ENCODE data around the gene USP38. TPM values are rescaled to one million over a fixed set of nuclear protein-coding genes. Genes with fewer than 3 reads are reported as not detected.

The USP38 gene
- total and polyA plus RNA-seq, 2 of the 4 experiments (the other 2 are of a cell fraction), result 5.5 to 17.0 TPM

GRCh38 chr4:143254491-143255226, 69.9 kb downstream of the USP38 start:
- H3K4me1 ChIP-seq (ENCODE audit: control insufficient read depth, insufficient read depth, low read length), result peaks cover 7% of the 10 kb centered on the region
- H3K56ac ChIP-seq (ENCODE audit: extremely low read depth, insufficient read depth, low read length), result no peak overlapping the region
- dilution Hi-C loops (cut with HindIII; ENCODE audit: low sequenced_read_pairs, unreplicated experiment), result no loop called here
- no TSS peak for BruUV-seq (replicated peaks)
- no peaks in the 10 kb centered on the region; the same call in 1 of the 2 replicates for H3K9me1 ChIP-seq (ENCODE audit: insufficient read depth, low read length)
- no peak overlapping the region for H2BK20ac ChIP-seq (ENCODE audit: low read depth, low read length)
- H3K23ac ChIP-seq (ENCODE audit: low read depth, low read length), result no peak overlapping the region
- no peak overlapping the region for H3K4me3 ChIP-seq (ENCODE audit: insufficient read depth, low read depth, low read length)
- ATAC-seq (ENCODE audit: low read depth) (no peak), DNase-seq (no peak)
- no peaks in the 10 kb centered on the region for H3K79me1 ChIP-seq (ENCODE audit: low read depth in 1 of 2, low read length in 2 of 2)
- H3K36me3 ChIP-seq (ENCODE audit: control insufficient read depth, insufficient read depth, low read length), result no peaks in the 10 kb centered on the region
- H3K9ac ChIP-seq (ENCODE audit: low read depth, low read length), result no peak overlapping the region
- no peaks in the 10 kb centered on the region for H3K9me3 ChIP-seq (ENCODE audit: control insufficient read depth, insufficient read depth, low read length)
- ChIA-PET CTCF (no interaction called here), POLR2A (ENCODE audit: unreplicated experiment) (no interaction called here)
- TF ChIP-seq CHD1 (IDR thresholded peaks at IDR 0.05; ENCODE audit: low read depth, low read length), result no peak
- TF ChIP-seq MAFK (IDR thresholded peaks at IDR 0.05; ENCODE audit: low read depth, low read length), result no peak
- TF ChIP-seq MAZ (IDR thresholded peaks at IDR 0.05; ENCODE audit: borderline replicate concordance, low read depth, low read length), result no peak
- no peak for TF ChIP-seq CEBPB (IDR thresholded peaks at IDR 0.05; ENCODE audit: low read depth, low read length)
- no peak for TF ChIP-seq USF2 (IDR thresholded peaks at IDR 0.05; ENCODE audit: low read depth, low read length)
- TF ChIP-seq ELK1 (IDR thresholded peaks at IDR 0.05; ENCODE audit: borderline replicate concordance, low read depth, low read length), result no peak
- no peak for TF ChIP-seq RFX5 (IDR thresholded peaks at IDR 0.05; ENCODE audit: low read depth, low read length)
- TF ChIP-seq BHLHE40 (IDR thresholded peaks at IDR 0.05; ENCODE audit: low read depth, low read length), result no peak
- no peak for TF ChIP-seq RAD21 (IDR thresholded peaks at IDR 0.05; ENCODE audit: low read length)
- no peak for TF ChIP-seq NFE2L2 (IDR thresholded peaks at IDR 0.05; ENCODE audit: low read depth, low read length)
- TF ChIP-seq MXI1 (IDR thresholded peaks at IDR 0.05; ENCODE audit: borderline replicate concordance, low read depth, low read length), result no peak
- TF ChIP-seq RCOR1 (IDR thresholded peaks at IDR 0.05; ENCODE audit: insufficient replicate concordance, low read length), result no peak
- TF ChIP-seq CTCF (conservative IDR thresholded peaks at IDR 0.05; ENCODE audit: low read depth, low read length), result no peak
- no peak for TF ChIP-seq FOS (IDR thresholded peaks at IDR 0.05; ENCODE audit: low read depth, low read length)
- TF ChIP-seq POLR2A (IDR thresholded peaks at IDR 0.05; ENCODE audit: low read depth, low read length), result no peak
- TF ChIP-seq SMC3 (IDR thresholded peaks at IDR 0.05; ENCODE audit: low read depth, low read length), result no peak
- H2AFZ ChIP-seq (replicated peaks; ENCODE audit: low read length, poor library complexity), result peak overlapping the region; percentile 37
- no peak overlapping the region for H4K5ac ChIP-seq (ENCODE audit: low read depth, low read length)
- no peak overlapping the region for H3K4ac ChIP-seq (ENCODE audit: low read depth, low read length)
- no peak overlapping the region for H3K18ac ChIP-seq (ENCODE audit: low read depth, low read length)
- no peak overlapping the region for H2BK5ac ChIP-seq (ENCODE audit: low read depth, low read length, poor library complexity, severe bottlenecking)
- H3K27me3 ChIP-seq (ENCODE audit: control insufficient read depth, insufficient read depth, low read length), result no peaks in the 10 kb centered on the region
- no peak overlapping the region for H4K91ac ChIP-seq (ENCODE audit: insufficient read depth, low read depth, low read length)
- H4K8ac ChIP-seq (ENCODE audit: low read depth in 2 of 2, low read length in 2 of 2), result no peak overlapping the region
- H4K20me1 ChIP-seq (ENCODE audit: insufficient read depth, low read length), result no peaks in the 10 kb centered on the region
- H2BK15ac ChIP-seq (ENCODE audit: low read depth, low read length), result no peak overlapping the region
- in situ Hi-C loops (cut with MboI; ENCODE audit: low sequenced_read_pairs), result no loop called here
- H3K27ac ChIP-seq (ENCODE audit: insufficient read depth, low read length), result no peak overlapping the region
- no peak overlapping the region for H3K14ac ChIP-seq (replicated peaks; ENCODE audit: low read depth, low read length)
- no peak overlapping the region for H2AK9ac ChIP-seq (replicated peaks; ENCODE audit: low read depth, low read length, poor library complexity)
- no peak overlapping the region for H2BK120ac ChIP-seq (ENCODE audit: low read depth, low read length)
- H3K4me2 ChIP-seq (ENCODE audit: low read depth, low read length), result no peak overlapping the region
- intact Hi-C loops (cut with micrococcal nuclease), result no loop called here
- H2AK5ac ChIP-seq (ENCODE audit: low read depth, low read length), result no peak overlapping the region
- no CpG with 5 or more reads among the region's 5 CpGs for WGBS, 2 experiments (ENCODE audit: extremely low coverage in 2 of 2, insufficient read length in 1 of 2)

Measured in IMR-90 (cell line).